Measurements from ENCODE around the gene SOBP. TPM values are rescaled to one million over a fixed set of nuclear protein-coding genes. Genes with fewer than 3 reads are reported as not detected.

The SOBP gene
- total RNA-seq, 4 donors from 2014 or later: 0.26 to 1.5 (median 0.55) TPM

GRCh38 chr6:107642095-107642860, 152.4 kb downstream of the SOBP start:
- H3K27ac ChIP-seq: no peak overlapping the region
- H3K36me3 ChIP-seq: no peaks in the 10 kb centered on the region
- no peak overlapping the region for H3K4me3 ChIP-seq
- no peaks in the 10 kb centered on the region for H3K27me3 ChIP-seq
- TF ChIP-seq POLR2AphosphoS5 (IDR thresholded peaks at IDR 0.05) (no peak), EP300 (IDR thresholded peaks at IDR 0.05) (no peak), POLR2A (IDR thresholded peaks at IDR 0.05) (no peak), CTCF (IDR thresholded peaks at IDR 0.05) (no peak)
- WGBS: 60% methylated on average over 3 of the region's 3 CpGs
- no peaks in the 10 kb centered on the region for H3K9me3 ChIP-seq
- no peak for DNase-seq (ENCODE audit: low spot score in 2 of 2)
- H3K4me1 ChIP-seq: peaks cover 7% of the 10 kb centered on the region

- Histone ChIP-seq H3K9me3 (no peaks in the 10 kb centered on the region), H3K36me3 (no peaks in the 10 kb centered on the region), H3K27ac (no peak overlapping the region), H3K4me1 (peaks cover 7% of the 10 kb centered on the region), H3K4me3 (no peak overlapping the region), H3K27me3 (no peaks in the 10 kb centered on the region)
- 54% methylated on average over 3 of the region's 3 CpGs for WGBS
- DNase-seq (ENCODE audit: low spot score in 2 of 2): no peak
- TF ChIP-seq POLR2A (IDR thresholded peaks at IDR 0.05) (no peak), POLR2AphosphoS5 (IDR thresholded peaks at IDR 0.05) (no peak), EP300 (IDR thresholded peaks at IDR 0.05) (no peak)
These were observed 153.0 kb downstream of the SOBP start for GRCh38 chr6:107642861-107643328.

- WGBS: 46% methylated on average over 1 of the region's 1 CpG
- TF ChIP-seq POLR2A (IDR thresholded peaks at IDR 0.05) (no peak), POLR2AphosphoS5 (IDR thresholded peaks at IDR 0.05) (no peak), EP300 (IDR thresholded peaks at IDR 0.05) (no peak), CTCF (IDR thresholded peaks at IDR 0.05) (no peak)
- H3K27me3 ChIP-seq: no peaks in the 10 kb centered on the region
- H3K4me1 ChIP-seq: peaks cover 7% of the 10 kb centered on the region
- H3K9me3 ChIP-seq: no peaks in the 10 kb centered on the region
- H3K4me3 ChIP-seq: no peak overlapping the region
- H3K36me3 ChIP-seq: no peaks in the 10 kb centered on the region
- H3K27ac ChIP-seq: no peak overlapping the region
- DNase-seq (ENCODE audit: low spot score in 2 of 2): no peak
These were observed 154.6 kb downstream of the SOBP start for GRCh38 chr6:107644513-107644912.

GRCh38 chr6:107645740-107646139, 155.8 kb downstream of the SOBP start:
- TF ChIP-seq POLR2AphosphoS5 (IDR thresholded peaks at IDR 0.05): no peak
- no peak for TF ChIP-seq CTCF (IDR thresholded peaks at IDR 0.05)
- no peak for TF ChIP-seq EP300 (IDR thresholded peaks at IDR 0.05)
- no peak for TF ChIP-seq POLR2A (IDR thresholded peaks at IDR 0.05)
- 82% methylated on average over 4 of the region's 4 CpGs for WGBS
- Histone ChIP-seq H3K27me3 (no peaks in the 10 kb centered on the region), H3K4me3 (no peak overlapping the region), H3K27ac (no peak overlapping the region), H3K9me3 (no peaks in the 10 kb centered on the region), H3K36me3 (no peaks in the 10 kb centered on the region), H3K4me1 (peaks cover 7% of the 10 kb centered on the region)
- DNase-seq (ENCODE audit: low spot score in 2 of 2): no peak

- H3K27ac ChIP-seq: no peak overlapping the region
- no peaks in the 10 kb centered on the region for H3K27me3 ChIP-seq
- H3K4me3 ChIP-seq: no peak overlapping the region
- WGBS: 66% methylated on average over 9 of the region's 9 CpGs
- DNase-seq (ENCODE audit: low spot score in 2 of 2): peak in 1 of 2 donors; percentile 81
- H3K9me3 ChIP-seq: no peaks in the 10 kb centered on the region
- H3K4me1 ChIP-seq: peaks cover 7% of the 10 kb centered on the region
- no peaks in the 10 kb centered on the region for H3K36me3 ChIP-seq
- no peak for TF ChIP-seq POLR2AphosphoS5 (IDR thresholded peaks at IDR 0.05)
- TF ChIP-seq POLR2A (IDR thresholded peaks at IDR 0.05): no peak
- TF ChIP-seq CTCF (IDR thresholded peaks at IDR 0.05): no peak
- no peak for TF ChIP-seq EP300 (IDR thresholded peaks at IDR 0.05)
These were observed 156.3 kb downstream of the SOBP start for GRCh38 chr6:107646176-107646575.
